ENCODE results near the gene CST9.

DNA sequence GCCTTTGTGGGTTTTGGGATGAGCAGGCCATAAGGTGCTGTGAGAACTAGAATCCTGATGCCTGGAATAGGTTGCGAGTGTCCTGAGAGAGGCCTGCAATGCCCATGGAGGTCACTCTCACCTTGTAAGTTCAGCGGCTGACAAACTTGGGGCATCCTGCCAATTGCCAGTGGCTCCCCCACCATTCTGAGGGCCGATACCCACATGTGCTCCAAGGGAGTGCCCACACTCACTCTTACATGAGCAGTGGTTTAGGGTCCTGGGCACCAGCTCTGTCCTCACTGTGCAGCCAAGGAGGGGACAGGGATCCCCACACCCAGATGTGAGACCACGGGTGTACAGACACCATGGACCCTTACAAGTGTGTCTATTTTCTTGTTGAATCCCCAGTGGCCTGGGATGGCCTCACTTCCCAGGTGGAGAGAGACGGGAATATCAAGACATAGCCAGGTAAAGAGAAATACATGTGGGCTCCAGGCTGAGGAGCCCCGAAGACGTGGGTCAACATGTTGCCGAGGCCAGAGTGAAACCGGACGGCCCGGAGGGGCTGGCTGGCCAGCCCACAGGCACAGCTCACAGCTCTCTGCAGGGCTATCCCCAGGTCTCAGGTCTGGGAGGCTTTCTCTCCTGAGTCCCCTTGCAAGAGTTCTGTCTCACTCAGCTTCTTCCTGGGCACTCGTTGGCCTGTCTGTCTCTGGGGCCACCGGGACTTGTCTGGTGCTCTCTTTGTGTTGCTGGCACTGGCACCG, 2.0 kb upstream of the CST9 start:
- TF ChIP-seq GATA3 (IDR thresholded peaks at IDR 0.05; ENCODE audit: low read depth, low read length): no peak
- no peak for TF ChIP-seq GATA2 (IDR thresholded peaks at IDR 0.05; ENCODE audit: low read depth, low read length)
